PC-9 (cell line): ENCODE data around the gene DYNLT2B.

ENCODE experiments used
- CTCF ChIP-seq: fragments of 200-600 bp; sonication (generic); conservative IDR thresholded peaks from 2 replicates; pipeline ENCODE4 v1.6.1; 2017; ENCODE audit warnings: mixed run types, antibody characterized with exemption, mild to moderate bottlenecking, moderate library complexity
- EZH2 ChIP-seq: fragments of 200-600 bp; sonication (generic); IDR thresholded peaks from 2 replicates; pipeline ENCODE4 v1.8.0; 2017; ENCODE audit warnings: antibody characterized with exemption, low read depth

DNA sequence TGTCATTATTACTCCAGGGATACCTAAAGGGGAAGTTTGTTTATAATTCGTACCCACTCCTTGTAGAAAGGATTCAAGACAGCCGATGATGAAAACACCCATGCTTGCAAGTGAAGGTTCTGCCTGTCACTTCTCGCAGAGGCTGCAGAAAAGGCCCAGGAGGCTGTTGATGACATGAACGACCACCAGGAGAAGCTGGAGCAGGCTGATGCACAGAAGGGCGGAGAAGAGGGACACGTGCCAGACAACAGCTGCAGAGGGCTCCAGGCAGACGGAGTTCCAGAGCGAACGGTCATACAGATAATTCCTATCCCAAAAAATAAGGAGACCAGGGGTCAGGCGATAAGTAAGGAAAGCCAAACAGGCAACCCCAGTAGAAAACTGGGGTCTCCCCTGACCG is 5.7 kb upstream of the DYNLT2B start:
- TF ChIP-seq CTCF (no peak; the same call in 1 of the 2 replicates), EZH2 (no peak)
